HEK293T (cell line): ENCODE data around the gene MCTS1.
"Not testable (repeated sequence)": the region's sequence is repeated elsewhere in the genome, so short reads cannot be mapped to it uniquely, and the experiment has no call there.

Experiments
- CTCF ChIA-PET: fragments of 350-600 bp; formaldehyde crosslinking; extraction: SDS; loops from one replicate; lab custom pipeline; 2021; ENCODE audit warnings: antibody characterized with exemption, inconsistent platforms; lab: Yijun Ruan, JAX
- POLR2A ChIA-PET: fragments of 350-600 bp; formaldehyde crosslinking; extraction: SDS; loops from one replicate; lab custom pipeline; 2020; ENCODE audit warnings: antibody characterized with exemption, inconsistent platforms; lab: Yijun Ruan, JAX
- DNase-seq: peaks from one replicate; pipeline ENCODE4 v3.0.0; 2012; ENCODE audit warnings: mixed read lengths; ENCODE audit errors: extremely low spot score
- ARNT ChIP-seq: fragments of 450-650 bp; IDR thresholded peaks from 2 replicates; pipeline ENCODE4 v1.6.1; 2017; ENCODE audit warnings: mild to moderate bottlenecking
- BHLHE40 ChIP-seq: fragments of 450-650 bp; IDR thresholded peaks from 2 replicates; pipeline ENCODE4 v1.6.1; 2016; ENCODE audit warnings: mild to moderate bottlenecking, moderate library complexity, borderline replicate concordance
- CTBP1 ChIP-seq: fragments of 450-650 bp; IDR thresholded peaks from 2 replicates; pipeline ENCODE4 v1.6.1; 2016; ENCODE audit warnings: borderline replicate concordance
- ELF4 ChIP-seq: fragments of 450-650 bp; IDR thresholded peaks from 2 replicates; pipeline ENCODE4 v1.6.1; 2017; ENCODE audit warnings: antibody characterized with exemption
- FOXA1 ChIP-seq: fragments of 450-650 bp; IDR thresholded peaks from 2 replicates; pipeline ENCODE4 v1.6.1; 2016; ENCODE audit warnings: mild to moderate bottlenecking
- FOXK2 ChIP-seq: fragments of 450-650 bp; IDR thresholded peaks from 2 replicates; pipeline ENCODE4 v1.6.1; 2016; ENCODE audit warnings: mild to moderate bottlenecking
- FOXM1 ChIP-seq: fragments of 450-650 bp; IDR thresholded peaks from 2 replicates; pipeline ENCODE4 v1.6.1; 2017; ENCODE audit warnings: mild to moderate bottlenecking, borderline replicate concordance
- HDGF ChIP-seq: fragments of 450-650 bp; IDR thresholded peaks from 2 replicates; pipeline ENCODE4 v1.6.1; 2017; ENCODE audit warnings: antibody characterized with exemption, borderline replicate concordance
- L3MBTL2 ChIP-seq: fragments of 450-650 bp; conservative IDR thresholded peaks from 2 replicates; pipeline ENCODE4 v1.6.1; 2016; ENCODE audit warnings: mild to moderate bottlenecking
- LEF1 ChIP-seq: fragments of 450-650 bp; IDR thresholded peaks from 2 replicates; pipeline ENCODE4 v1.6.1; 2017; ENCODE audit warnings: mild to moderate bottlenecking, borderline replicate concordance
- NFRKB ChIP-seq: fragments of 450-650 bp; IDR thresholded peaks from 2 replicates; pipeline ENCODE4 v1.6.1; 2016; ENCODE audit warnings: mild to moderate bottlenecking, moderate library complexity
- PKNOX1 ChIP-seq: fragments of 450-650 bp; IDR thresholded peaks from 2 replicates; pipeline ENCODE4 v1.6.1; 2016
- SP1 ChIP-seq: fragments of 450-650 bp; IDR thresholded peaks from 2 replicates; pipeline ENCODE4 v1.6.1; 2017
- SUZ12 ChIP-seq: fragments of 450-650 bp; IDR thresholded peaks from 2 replicates; pipeline ENCODE4 v1.6.1; 2016; ENCODE audit warnings: mild to moderate bottlenecking
- TARDBP ChIP-seq: fragments of 450-650 bp; IDR thresholded peaks from 2 replicates; pipeline ENCODE4 v1.6.1; 2016
- ZNF384 ChIP-seq: fragments of 450-650 bp; IDR thresholded peaks from 2 replicates; pipeline ENCODE4 v1.6.1; 2016

Gene MCTS1

DNA sequence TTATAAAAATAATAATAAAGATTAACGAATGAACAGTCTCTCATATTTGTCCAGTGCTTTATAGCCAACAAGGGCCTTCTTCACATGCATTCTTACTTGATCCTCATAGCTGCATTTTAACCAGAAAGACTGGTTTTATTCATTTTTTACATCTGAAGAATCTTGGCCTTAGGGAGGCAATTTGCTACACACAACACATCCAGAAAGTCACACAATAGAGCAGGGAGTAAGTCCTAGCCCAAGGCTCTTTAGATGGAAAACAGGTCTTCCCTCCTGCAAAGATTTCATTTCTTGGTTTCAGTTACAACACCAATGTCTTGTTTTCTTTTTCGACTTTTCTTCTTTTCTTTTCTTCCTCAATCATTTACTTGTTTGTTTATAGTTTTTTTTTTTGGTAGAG, 39.0 kb downstream of the MCTS1 start:
- ChIA-PET CTCF (no interaction called here), POLR2A (no interaction called here)
- DNase-seq: no peak
- no peak for TF ChIP-seq TARDBP
- no peak for TF ChIP-seq NFRKB
- no peak for TF ChIP-seq FOXK2
- no peak for TF ChIP-seq LEF1

- ChIA-PET POLR2A (no interaction called here), CTCF (no interaction called here)
- TF ChIP-seq CTBP1: no peak
- TF ChIP-seq TARDBP: no peak
- no peak for TF ChIP-seq NFRKB
- TF ChIP-seq LEF1: no peak
- TF ChIP-seq PKNOX1: no peak
- TF ChIP-seq L3MBTL2: no peak
- TF ChIP-seq ELF4: no peak
- no peak for TF ChIP-seq ARNT
- no peak for TF ChIP-seq BHLHE40
- no peak for TF ChIP-seq FOXA1
- no peak for TF ChIP-seq SP1
- no peak for TF ChIP-seq SUZ12
- TF ChIP-seq FOXM1: no peak
- no peak for TF ChIP-seq ZNF384
- TF ChIP-seq FOXK2: no peak
- no peak for TF ChIP-seq HDGF
- no peak for DNase-seq
Observed at GRCh38 chrX:120647127-120647526, 43.2 kb downstream of the MCTS1 start.

- DNase-seq, POLR2A ChIA-PET, CTCF ChIA-PET: not testable (repeated sequence)
Observed at GRCh38 chrX:120652256-120652655, 48.4 kb downstream of the MCTS1 start.

DNA sequence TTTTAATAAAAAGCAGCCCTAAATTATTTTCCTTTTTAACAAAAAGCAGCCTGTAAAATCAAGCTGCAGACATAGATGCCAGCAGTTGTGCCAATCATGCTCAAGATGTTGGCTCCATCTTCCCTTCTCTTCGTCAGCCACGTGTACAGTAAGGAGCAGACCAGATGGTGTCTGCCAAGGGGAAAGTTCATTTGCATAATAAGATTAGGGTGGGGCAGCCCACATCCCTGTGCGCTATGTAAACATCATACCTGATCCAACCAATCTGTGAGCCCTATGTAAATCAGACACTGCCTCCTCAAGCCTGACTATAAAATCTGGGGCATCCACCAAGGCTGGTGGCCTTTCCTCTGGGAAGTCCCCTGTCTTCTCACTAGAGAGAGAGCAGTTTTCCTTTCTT, 49.1 kb downstream of the MCTS1 start:
- no peak for DNase-seq
- ChIA-PET POLR2A (no interaction called here), CTCF (no interaction called here)

GRCh38 chrX:120660637-120661036, 56.7 kb downstream of the MCTS1 start:
- ChIA-PET CTCF (no interaction called here), POLR2A (no interaction called here)
- TF ChIP-seq LEF1 (no peak), TARDBP (no peak), BHLHE40 (no peak), FOXK2 (no peak), SP1 (no peak), L3MBTL2 (no peak), ARNT (no peak), ZNF384 (no peak), FOXA1 (no peak), NFRKB (no peak), HDGF (no peak)
- no peak for DNase-seq

More for the DNA sequence above, 49.1 kb downstream of the MCTS1 start:
- TF ChIP-seq FOXM1: no peak
- no peak for TF ChIP-seq SUZ12
- no peak for TF ChIP-seq LEF1
- no peak for TF ChIP-seq L3MBTL2
- no peak for TF ChIP-seq PKNOX1
- no peak for TF ChIP-seq FOXA1
- TF ChIP-seq ELF4: no peak
- no peak for TF ChIP-seq BHLHE40
- TF ChIP-seq ARNT: no peak
- no peak for TF ChIP-seq CTBP1
- TF ChIP-seq HDGF: no peak
- no peak for TF ChIP-seq FOXK2
- TF ChIP-seq TARDBP: no peak
- no peak for TF ChIP-seq ZNF384
- no peak for TF ChIP-seq SP1
- no peak for TF ChIP-seq NFRKB
